MM.1S (cell line): Measurements from ENCODE around the gene CX3CL1.

Experiments
- CTCF ChIP-seq: fragments of 300-600 bp; sonication (generic); IDR thresholded peaks from 2 replicates; pipeline ENCODE4 v1.5.1; 2016; ENCODE audit warnings: antibody characterized with exemption, low read length, mixed read lengths
- EZH2 ChIP-seq: fragments of 300-600 bp; sonication (generic); optimal IDR thresholded peaks from 2 replicates; pipeline ENCODE3; 2017; ENCODE audit warnings: low read depth, mild to moderate bottlenecking, antibody characterized with exemption, low read length, mixed read lengths
- EZH2phosphoT487 ChIP-seq: fragments of 300-600 bp; sonication (generic); IDR thresholded peaks from 2 replicates; pipeline ENCODE4 v1.6.1; 2018; ENCODE audit warnings: antibody characterized with exemption, low read length

- TF ChIP-seq CTCF, result no peak
- no peak for TF ChIP-seq EZH2
- no peak for TF ChIP-seq EZH2phosphoT487
Observed at GRCh38 chr16:57406881-57407280, 34.6 kb downstream of the CX3CL1 start.
